Activated CD8-positive, alpha-beta memory T cell treated with anti-CD3 and anti-CD28 coated beads, Interleukin-2, amount 10 ng/mL, durations not matched to agents 7 days and 5 days (primary cell): ENCODE measurements around the gene ATP1B3. TPM values are rescaled to one million over a fixed set of nuclear protein-coding genes. Genes with fewer than 3 reads are reported as not detected.
"Not testable (repeated sequence)": the region's sequence is repeated elsewhere in the genome, so short reads cannot be mapped to it uniquely, and the experiment has no call there.

ENCODE experiments used
- ATAC-seq: fragments of 150-1000 bp; cut with Tn5 transposase; one replicate; pipeline ENCODE4 v1.10.0; 2021; ENCODE audit warnings: moderate library complexity
- CTCF ChIA-PET: fragments of 350-600 bp; sonication (Branson Sonifier 250); formaldehyde crosslinking; loops from one replicate; lab custom pipeline; 2021; ENCODE audit warnings: antibody characterized with exemption; lab: Charles Lee
- DNase-seq: peaks from one replicate; pipeline ENCODE4 v3.0.0-alpha.2; 2020
- H3K27ac Mint-ChIP-seq: one replicate; pipeline ENCODE4 v1.8.0; 2021; ENCODE audit warnings: mild to moderate bottlenecking, mixed read lengths
- H3K27me3 Mint-ChIP-seq: one replicate; pipeline ENCODE4 v1.8.0; 2021; ENCODE audit warnings: mixed read lengths
- H3K36me3 Mint-ChIP-seq: one replicate; pipeline ENCODE4 v1.8.0; 2021; ENCODE audit warnings: mild to moderate bottlenecking, mixed read lengths
- H3K4me1 Mint-ChIP-seq: one replicate; pipeline ENCODE4 v1.8.0; 2021; ENCODE audit warnings: mixed read lengths
- H3K4me3 Mint-ChIP-seq: one replicate; pipeline ENCODE4 v1.8.0; 2021; ENCODE audit warnings: mild to moderate bottlenecking, moderate library complexity, mixed read lengths
- H3K9me3 Mint-ChIP-seq: one replicate; pipeline ENCODE4 v1.8.0; 2022; ENCODE audit warnings: low read depth, mixed read lengths
- total RNA-seq, 2 experiments: library from RNA; stranded (reverse); gene quantifications; one replicate each; pipeline ENCODE4 v1.2.3, GENCODE V29; 2021

ATP1B3 gene
- total RNA-seq, 2 experiments from 2014 or later, result 94.9 to 135 TPM

GRCh38 chr3:141894524-141895176, 18.2 kb downstream of the ATP1B3 start:
- Mint-ChIP-seq H3K27me3 (no peaks in the 10 kb centered on the region), H3K4me3 (no peak overlapping the region), H3K27ac (no peak overlapping the region), H3K4me1 (peaks cover 33% of the 10 kb centered on the region), H3K9me3 (peaks cover 5% of the 10 kb centered on the region), H3K36me3 (peaks cover 45% of the 10 kb centered on the region)
- DNase-seq, result no peak
- CTCF ChIA-PET, result interaction anchor here (0.8 kb wide), 1 partner anchor 10 kb away, joined by 3 read pairs; no protein-coding TSS in a partner anchor
- no peak for ATAC-seq

DNA sequence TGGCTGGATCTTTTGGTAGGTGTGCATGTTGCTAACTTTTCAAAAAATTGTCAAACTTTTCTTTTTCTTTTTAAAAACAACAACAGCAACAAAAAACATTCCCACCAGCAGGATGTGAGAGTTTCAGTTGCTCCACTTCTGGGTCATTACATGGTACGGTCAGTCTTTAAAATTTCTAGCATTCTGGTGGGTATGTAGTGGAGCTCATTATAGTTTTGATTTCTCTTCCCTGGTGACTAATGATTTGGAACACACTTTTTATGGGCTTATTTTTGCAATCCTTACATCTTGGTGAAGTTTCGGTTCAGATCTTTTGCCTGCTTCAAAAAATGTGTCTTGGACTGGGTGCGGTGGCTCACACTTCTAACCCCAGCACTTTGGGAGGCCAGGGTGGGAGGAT, 19.3 kb downstream of the ATP1B3 start:
- Mint-ChIP-seq H3K27me3 (no peaks in the 10 kb centered on the region), H3K36me3 (peaks cover 54% of the 10 kb centered on the region), H3K9me3 (peaks cover 10% of the 10 kb centered on the region), H3K4me3 (no peak overlapping the region), H3K27ac (peak overlapping the region; percentile 0), H3K4me1 (peaks cover 32% of the 10 kb centered on the region)
- CTCF ChIA-PET, result interaction anchor here (1.4 kb wide), 1 partner anchor 18 kb away, joined by 5 read pairs; no protein-coding TSS in a partner anchor
- DNase-seq (no peak), ATAC-seq (no peak)

GRCh38 chr3:141898908-141899307, 22.5 kb downstream of the ATP1B3 start:
- Mint-ChIP-seq H3K9me3 (peaks cover 10% of the 10 kb centered on the region), H3K27ac (no peak overlapping the region), H3K4me3 (no peak overlapping the region), H3K27me3 (no peaks in the 10 kb centered on the region), H3K4me1 (peaks cover 29% of the 10 kb centered on the region), H3K36me3 (peaks cover 60% of the 10 kb centered on the region)
- DNase-seq, result no peak
- no peak for ATAC-seq
- CTCF ChIA-PET, result no interaction called here

GRCh38 chr3:141900343-141900742, 23.9 kb downstream of the ATP1B3 start:
- DNase-seq (no peak), ATAC-seq (no peak)
- Mint-ChIP-seq H3K4me3 (no peak overlapping the region), H3K27me3 (no peaks in the 10 kb centered on the region), H3K36me3 (peaks cover 60% of the 10 kb centered on the region), H3K27ac (no peak overlapping the region), H3K4me1 (peaks cover 37% of the 10 kb centered on the region), H3K9me3 (peaks cover 10% of the 10 kb centered on the region)
- CTCF ChIA-PET, result interaction anchor here (1.4 kb wide), 1 partner anchor 13 kb away, joined by 5 read pairs; no protein-coding TSS in a partner anchor

DNA sequence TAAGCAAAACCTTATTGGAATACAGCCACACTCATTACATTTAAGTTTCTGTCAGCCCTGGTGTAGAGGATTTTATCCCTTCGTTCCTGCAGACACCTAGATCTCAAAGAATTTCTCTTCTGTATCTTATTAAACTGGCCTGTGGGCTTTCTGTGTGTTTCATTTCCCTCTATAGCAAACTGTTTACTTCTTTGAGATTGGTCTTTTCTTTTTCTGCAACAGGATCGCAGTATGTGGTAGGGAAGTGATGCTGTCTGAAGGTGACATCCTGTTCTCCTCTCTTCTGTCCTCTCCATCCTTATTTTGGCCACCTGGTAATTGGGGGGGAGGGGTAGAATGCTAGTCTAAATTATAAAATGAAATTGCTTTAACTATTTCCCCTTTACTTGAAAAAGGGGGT, 25.5 kb downstream of the ATP1B3 start:
- ATAC-seq, result no peak
- CTCF ChIA-PET, result interaction anchor here (0.7 kb wide), 1 partner anchor 29 kb away, joined by 3 read pairs; no protein-coding TSS in a partner anchor
- Mint-ChIP-seq H3K36me3 (peaks cover 53% of the 10 kb centered on the region), H3K4me1 (peaks cover 30% of the 10 kb centered on the region), H3K9me3 (peaks cover 10% of the 10 kb centered on the region), H3K27me3 (no peaks in the 10 kb centered on the region), H3K4me3 (no peak overlapping the region), H3K27ac (peak overlapping the region; percentile 28)
- no peak for DNase-seq

DNA sequence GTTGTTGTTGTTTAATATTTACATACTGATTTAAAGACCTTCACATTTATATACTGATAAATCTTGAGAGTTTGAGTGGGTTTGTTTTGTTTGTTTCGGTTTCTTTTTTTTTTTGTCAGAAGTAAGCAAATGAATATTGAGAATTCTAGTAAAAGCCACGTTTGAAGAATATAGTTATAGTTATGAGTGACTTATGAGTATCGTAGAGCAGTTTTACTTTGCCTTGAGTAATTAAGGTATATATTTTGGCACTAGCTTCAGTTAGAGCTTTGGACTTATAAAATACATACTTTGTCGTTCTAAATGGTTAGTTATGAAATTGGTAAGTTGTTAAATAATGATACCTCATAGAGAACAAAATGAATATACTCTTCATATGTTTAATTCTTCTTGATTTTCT, 27.8 kb downstream of the ATP1B3 start:
- peaks cover 52% of the 10 kb centered on the region for H3K36me3 Mint-ChIP-seq
- peak overlapping the region; percentile 22 for H3K4me3 Mint-ChIP-seq
- no peak for DNase-seq
- ATAC-seq, result peak; percentile 60
- CTCF ChIA-PET, result interaction anchor here (1.1 to 2.0 kb wide), 5 partner anchors 10 to 29 kb away, joined by 3 to 9 read pairs (median 4); partner anchors contain the start of gene ATP1B3
- H3K27me3 Mint-ChIP-seq, result no peaks in the 10 kb centered on the region
- peaks cover 5% of the 10 kb centered on the region for H3K9me3 Mint-ChIP-seq
- H3K4me1 Mint-ChIP-seq, result peaks cover 27% of the 10 kb centered on the region
- peak overlapping the region; percentile 75 for H3K27ac Mint-ChIP-seq

GRCh38 chr3:141905129-141905528, 28.7 kb downstream of the ATP1B3 start:
- Mint-ChIP-seq H3K4me1 (peaks cover 31% of the 10 kb centered on the region), H3K27me3 (no peaks in the 10 kb centered on the region), H3K36me3 (peaks cover 52% of the 10 kb centered on the region), H3K4me3 (no peak overlapping the region), H3K9me3 (peaks cover 3% of the 10 kb centered on the region), H3K27ac (peak overlapping the region; percentile 58)
- no peak for DNase-seq
- peak; percentile 40 for ATAC-seq
- CTCF ChIA-PET, result interaction anchor here (1.5 kb wide), 1 partner anchor 30 kb away, joined by 7 read pairs; no protein-coding TSS in a partner anchor

DNA sequence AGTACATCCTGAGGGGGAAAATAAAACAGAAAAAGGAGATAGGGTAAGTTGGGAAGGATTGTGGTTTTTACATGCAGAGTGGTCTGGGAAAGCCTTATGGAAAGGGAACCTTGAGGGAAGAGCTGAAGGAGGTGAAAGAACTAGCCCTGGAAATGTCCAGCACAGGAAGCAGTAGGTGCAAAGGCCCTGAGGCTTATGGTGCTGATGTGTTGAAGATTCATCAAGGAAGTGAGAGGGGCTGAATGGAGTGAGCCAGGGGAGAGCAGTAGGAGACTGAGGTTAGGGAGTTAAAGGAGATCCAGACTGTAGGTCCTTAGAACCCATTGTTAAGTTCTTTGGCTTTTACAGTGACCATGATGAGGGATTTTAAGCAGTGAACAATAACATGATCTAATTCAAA, 33.0 kb downstream of the ATP1B3 start:
- Mint-ChIP-seq H3K9me3 (peaks cover 5% of the 10 kb centered on the region), H3K27ac (no peak overlapping the region), H3K36me3 (peaks cover 56% of the 10 kb centered on the region), H3K4me3 (no peak overlapping the region), H3K27me3 (no peaks in the 10 kb centered on the region), H3K4me1 (peaks cover 16% of the 10 kb centered on the region)
- DNase-seq (no peak), ATAC-seq (no peak)
- CTCF ChIA-PET, result interaction anchor here (1.4 kb wide), 1 partner anchor 9 kb away, joined by 4 read pairs; no protein-coding TSS in a partner anchor

DNA sequence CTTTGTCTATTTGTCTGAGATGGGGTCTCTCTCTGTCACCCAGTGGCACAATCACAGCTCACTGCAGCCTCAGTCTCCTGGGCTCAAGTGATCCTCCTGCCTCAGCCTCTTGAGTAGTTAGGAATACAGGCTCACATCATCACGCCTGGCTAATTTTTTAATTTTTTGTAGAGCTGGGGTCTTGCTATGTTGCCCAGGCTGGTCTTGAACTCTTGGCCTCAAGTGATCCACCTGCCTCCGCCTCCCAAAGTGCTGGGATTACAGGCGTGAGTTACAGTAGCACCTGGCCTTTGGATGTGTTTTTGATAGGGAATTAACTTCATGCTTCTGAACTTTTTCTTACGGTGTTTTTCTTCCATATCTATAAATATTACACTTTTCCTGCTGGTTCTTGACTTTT, 33.5 kb downstream of the ATP1B3 start:
- H3K4me1 Mint-ChIP-seq, result peaks cover 13% of the 10 kb centered on the region
- ATAC-seq, H3K9me3 Mint-ChIP-seq, CTCF ChIA-PET, H3K4me3 Mint-ChIP-seq, H3K27ac Mint-ChIP-seq, H3K27me3 Mint-ChIP-seq, DNase-seq: not testable (repeated sequence)
- H3K36me3 Mint-ChIP-seq, result peaks cover 54% of the 10 kb centered on the region

- DNase-seq (peak; percentile 69), ATAC-seq (peak; percentile 78)
- H3K9me3 Mint-ChIP-seq, result peaks cover 5% of the 10 kb centered on the region
- peak overlapping the region; percentile 50 for H3K27ac Mint-ChIP-seq
- H3K4me3 Mint-ChIP-seq, result no peak overlapping the region
- H3K4me1 Mint-ChIP-seq, result peaks cover 9% of the 10 kb centered on the region
- H3K27me3 Mint-ChIP-seq, result no peaks in the 10 kb centered on the region
- peaks cover 55% of the 10 kb centered on the region for H3K36me3 Mint-ChIP-seq
- CTCF ChIA-PET, result interaction anchor here (0.6 to 2.7 kb wide), 24 partner anchors 10 to 487 kb away, joined by 3 to 24 read pairs (median 3); partner anchors contain the start of genes ATP1B3 and RNF7
Measured at GRCh38 chr3:141913150-141913811, 36.8 kb downstream of the ATP1B3 start.

- Mint-ChIP-seq H3K27ac (no peak overlapping the region), H3K4me1 (peaks cover 8% of the 10 kb centered on the region), H3K9me3 (peaks cover 5% of the 10 kb centered on the region), H3K27me3 (no peaks in the 10 kb centered on the region), H3K4me3 (no peak overlapping the region), H3K36me3 (peaks cover 48% of the 10 kb centered on the region)
- DNase-seq, result no peak
- CTCF ChIA-PET, result interaction anchor here (1.0 to 2.7 kb wide), 10 partner anchors 9 to 338 kb away, joined by 3 to 24 read pairs (median 4); partner anchors contain the start of genes ATP1B3 and RNF7
- no peak for ATAC-seq
Measured at GRCh38 chr3:141914311-141914710, 37.9 kb downstream of the ATP1B3 start.

DNA sequence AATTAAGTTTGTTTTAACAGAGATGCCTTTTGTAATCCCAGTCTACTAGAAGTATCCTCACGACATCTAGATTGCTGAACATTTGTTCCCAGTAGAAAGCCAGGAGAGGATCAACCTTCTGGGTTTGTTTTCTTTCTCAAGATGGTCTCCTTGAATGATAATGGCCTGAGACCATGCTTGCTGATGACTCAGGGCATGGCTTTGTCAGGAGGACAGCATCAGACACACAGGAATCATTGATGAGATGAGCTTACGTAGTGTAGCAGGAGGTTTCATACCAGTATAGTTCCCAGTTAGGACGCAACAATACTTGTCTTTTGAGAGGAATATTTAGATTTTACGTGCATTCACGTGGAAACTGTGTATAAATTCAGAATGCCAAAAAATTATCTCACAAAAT, 38.6 kb downstream of the ATP1B3 start:
- no peak for DNase-seq
- peaks cover 4% of the 10 kb centered on the region for H3K4me1 Mint-ChIP-seq
- no peak overlapping the region for H3K4me3 Mint-ChIP-seq
- CTCF ChIA-PET, result interaction anchor here (2.4 kb wide), 1 partner anchor 8 kb away, joined by 13 read pairs; no protein-coding TSS in a partner anchor
- H3K36me3 Mint-ChIP-seq, result peaks cover 43% of the 10 kb centered on the region
- peaks cover 5% of the 10 kb centered on the region for H3K9me3 Mint-ChIP-seq
- H3K27ac Mint-ChIP-seq, result no peak overlapping the region
- ATAC-seq, result no peak
- H3K27me3 Mint-ChIP-seq, result no peaks in the 10 kb centered on the region

GRCh38 chr3:141915766-141916165, 39.3 kb downstream of the ATP1B3 start:
- Mint-ChIP-seq H3K9me3 (peaks cover 5% of the 10 kb centered on the region), H3K27me3 (no peaks in the 10 kb centered on the region), H3K4me1 (peaks cover 6% of the 10 kb centered on the region), H3K27ac (no peak overlapping the region), H3K36me3 (peaks cover 46% of the 10 kb centered on the region), H3K4me3 (no peak overlapping the region)
- CTCF ChIA-PET, result interaction anchor here (0.6 kb wide), 1 partner anchor 341 kb away, joined by 3 read pairs; no protein-coding TSS in a partner anchor
- ATAC-seq (no peak), DNase-seq (no peak)
